HepG2 (cell line): Measurements from ENCODE around the gene ANKS1B. TPM values are rescaled to one million over a fixed set of nuclear protein-coding genes. Genes with fewer than 3 reads are reported as not detected.

Experiments
- ATAC-seq: fragments of 200-7000 bp; cut with Tn5 transposase; 3 replicates; pipeline ENCODE4 v1.9.1; 2020; ENCODE audit warnings: mild to moderate bottlenecking, moderate library complexity
- BruUV-seq: library from RNA; stranded (reverse); fragments of 400-500 nt; replicated peaks from 2 replicates; lab custom pipeline; 2021; lab: Mats Ljungman, UMichigan
- CTCF ChIA-PET: fragments of 300-600 bp; formaldehyde crosslinking; extraction: SDS; loops from one replicate; lab custom pipeline; 2021; ENCODE audit warnings: low total read pairs, inconsistent platforms, low intra/inter-chr PET ratio; lab: Yijun Ruan, JAX
- POLR2A ChIA-PET: fragments of 350-600 bp; sonication (Branson Sonifier 250); formaldehyde crosslinking; loops from one replicate; lab custom pipeline; 2020; ENCODE audit warnings: antibody characterized with exemption, inconsistent platforms; lab: Yijun Ruan, JAX
- DNase-seq: peaks from one replicate; pipeline ENCODE4 v3.0.0-alpha.2; 2015; ENCODE audit warnings: low spot score
- FAIRE-seq: peaks from 3 replicates; lab custom pipeline; 2011; peaks lifted over from hg19 to GRCh38; lab: Jason Lieb, UNC
- H2AFZ ChIP-seq: one replicate; pipeline ENCODE4 v1.6.1; 2011; ENCODE audit warnings: low read length, inconsistent platforms
- H3K27ac ChIP-seq: fragments of 300-600 bp; 3 replicates; pipeline ENCODE4 v1.8.0; 2011; ENCODE audit warnings: mixed run types, mild to moderate bottlenecking, mixed read lengths, low read length, inconsistent platforms; ENCODE audit not compliant: insufficient read depth; ENCODE audit errors: extremely low read length
- H3K27me3 ChIP-seq, 2 experiments: fragments of 200-600 bp in 1 of 2; 2 replicates in 1 of 2; 3 replicates in 1 of 2; pipeline versions ENCODE4 v1.6.0 to v1.8.0; 2011; ENCODE audit warnings: low read length in 2 of 2, mild to moderate bottlenecking in 2 of 2, moderate library complexity in 2 of 2, inconsistent platforms in 1 of 2; ENCODE audit not compliant: insufficient read depth in 2 of 2, control insufficient read depth in 1 of 2
- H3K36me3 ChIP-seq, 2 experiments: fragments of 200-600 bp in 1 of 2; replicated peaks in 1 of 2; 2 replicates in 1 of 2; 3 replicates in 1 of 2; pipeline versions ENCODE4 v1.5.1 to v1.8.0; 2011; ENCODE audit warnings: low read length in 2 of 2, inconsistent platforms in 1 of 2; ENCODE audit not compliant: insufficient read depth in 2 of 2, control insufficient read depth in 1 of 2
- H3K4me1 ChIP-seq: 2 replicates; pipeline ENCODE4 v1.5.1; 2012; ENCODE audit warnings: low read length, inconsistent platforms; ENCODE audit not compliant: insufficient read depth
- H3K4me2 ChIP-seq: 2 replicates; pipeline ENCODE4 v1.6.0; 2011; ENCODE audit warnings: low read depth, low read length, inconsistent platforms
- H3K4me3 ChIP-seq, 3 experiments: fragments of 200-600 bp in 1 of 3; sonication (generic), shearing (Covaris generic) in 1 of 3; replicated peaks in 1 of 3; 2 replicates each; pipeline ENCODE4 v1.5.1; 2011 to 2016; ENCODE audit warnings: low read length in 3 of 3, inconsistent platforms in 2 of 3, low read depth in 2 of 3, mild to moderate bottlenecking in 2 of 3, control low read depth in 1 of 3, mixed read lengths in 1 of 3; ENCODE audit not compliant: insufficient read depth in 1 of 3
- H3K79me2 ChIP-seq: one replicate; pipeline ENCODE4 v1.6.1; 2011; ENCODE audit warnings: low read length, inconsistent platforms; ENCODE audit not compliant: insufficient read depth
- H3K9ac ChIP-seq: 2 replicates; pipeline ENCODE4 v1.6.0; 2011; ENCODE audit warnings: mild to moderate bottlenecking, low read depth, low read length, inconsistent platforms; ENCODE audit not compliant: insufficient read depth
- H3K9me3 ChIP-seq: 2 replicates; pipeline ENCODE4 v1.5.1; 2012; ENCODE audit warnings: mild to moderate bottlenecking, low read length
- H4K20me1 ChIP-seq: 2 replicates; pipeline ENCODE4 v1.6.0; 2011; ENCODE audit warnings: inconsistent platforms, mild to moderate bottlenecking, low read length, moderate library complexity; ENCODE audit not compliant: insufficient read depth
- HDAC1 ChIP-seq: sonication (generic); formaldehyde crosslinking; IDR thresholded peaks from 2 replicates; pipeline ENCODE4 v1.5.1; 2020; ENCODE audit warnings: mild to moderate bottlenecking, missing genetic modification reagents
- HMG20B ChIP-seq: conservative IDR thresholded peaks from 2 replicates; pipeline ENCODE4 v1.6.1; 2016; ENCODE audit warnings: missing genetic modification reagents, missing compliant biosample characterization
- KDM4B ChIP-seq: sonication (generic); formaldehyde crosslinking; IDR thresholded peaks from 2 replicates; pipeline ENCODE4 v1.4.0; 2020; ENCODE audit warnings: missing genetic modification reagents
- RCOR2 ChIP-seq: IDR thresholded peaks from 2 replicates; pipeline ENCODE4 v1.6.1; 2016; ENCODE audit warnings: missing biosample characterization, missing genetic modification reagents
- SOX13 ChIP-seq, 3 experiments: fragments of 450-650 bp in 1 of 3; sonication (generic) in 1 of 3; formaldehyde crosslinking in 1 of 3; IDR thresholded peaks in 2 of 3; conservative IDR thresholded peaks in 1 of 3; 2 replicates each; pipeline versions ENCODE4 v1.5.0 to v1.6.1; 2016 to 2020; ENCODE audit warnings: antibody characterized with exemption in 1 of 3, mild to moderate bottlenecking in 1 of 3, missing compliant biosample characterization in 1 of 3, missing genetic modification reagents in 1 of 3, moderate library complexity in 1 of 3
- TEAD2 ChIP-seq: sonication (generic); formaldehyde crosslinking; IDR thresholded peaks from 2 replicates; pipeline ENCODE4 v1.9.0; 2021; ENCODE audit warnings: missing genetic modification reagents
- TSC22D2 ChIP-seq: sonication (generic); formaldehyde crosslinking; IDR thresholded peaks from 2 replicates; pipeline ENCODE4 v1.5.1; 2020; ENCODE audit warnings: missing genetic modification reagents, mild to moderate bottlenecking, borderline replicate concordance
- ZBTB38 ChIP-seq: sonication (generic); formaldehyde crosslinking; IDR thresholded peaks from 2 replicates; pipeline ENCODE4 v1.5.1; 2020; ENCODE audit warnings: mild to moderate bottlenecking, missing genetic modification reagents
- ZFP36L2 ChIP-seq: sonication (generic); formaldehyde crosslinking; IDR thresholded peaks from 2 replicates; pipeline ENCODE4 v1.4.0; 2020; ENCODE audit warnings: missing genetic modification reagents
- ZNF207 ChIP-seq: fragments of 450-650 bp; IDR thresholded peaks from 2 replicates; pipeline ENCODE4 v1.6.1; 2016; ENCODE audit warnings: antibody characterized with exemption, borderline replicate concordance
- ZNF251 ChIP-seq: sonication (generic); formaldehyde crosslinking; IDR thresholded peaks from 2 replicates; pipeline ENCODE4 v1.9.0; 2021; ENCODE audit warnings: mild to moderate bottlenecking, missing genetic modification reagents
- ZNF605 ChIP-seq: sonication (generic); formaldehyde crosslinking; IDR thresholded peaks from 2 replicates; pipeline ENCODE4 v1.8.0; 2022; ENCODE audit warnings: mild to moderate bottlenecking, missing genetic modification reagents
- ZNF709 ChIP-seq: sonication (generic); formaldehyde crosslinking; IDR thresholded peaks from 2 replicates; pipeline ENCODE4 v1.5.0; 2020; ENCODE audit warnings: mild to moderate bottlenecking, missing genetic modification reagents
- ZNF816 ChIP-seq: sonication (generic); formaldehyde crosslinking; IDR thresholded peaks from 2 replicates; pipeline ENCODE4 v1.8.0; 2022; ENCODE audit warnings: missing genetic modification reagents, mild to moderate bottlenecking, borderline replicate concordance
- WGBS: methylation state at CpG from one replicate; pipeline ENCODE4 v1.1.6; 2017; ENCODE audit warnings: low lambda C conversion rate; 5-methylcytosine and 5-hydroxymethylcytosine counted together
- in situ Hi-C: cut with HindIII; loops from 2 replicates; pipeline ENCODE4 v1.10.0; 2017; ENCODE audit warnings: low pct_unique_long_range_greater_than_20kb; ENCODE audit not compliant: extremely low pct_ligation_motif_present
- intact Hi-C: fragments of 100-400 bp; cut with micrococcal nuclease; formaldehyde crosslinking; loops from one replicate; pipeline ENCODE4 v1.10.0; 2022; ENCODE audit not compliant: unreplicated experiment
- polyA plus RNA-seq, 8 experiments: library from polyadenylated mRNA; depleted of rRNA in 3 of 8; stranded (reverse) in 7 of 8; unstranded in 1 of 8; fragments of >200 nt; fragmentation: Illumina TruSeq in 4 of 8; extraction: Trizol in 4 of 8; gene quantifications; 2 replicates each; pipeline versions ENCODE4 v1.2.1 to v1.2.3, GENCODE V29; 2011 to 2016; ENCODE audit warnings: low read depth in 4 of 8, missing spikeins in 1 of 8, mixed read lengths in 1 of 8; ENCODE audit not compliant: insufficient read depth in 1 of 8
- total RNA-seq, 5 experiments: library from RNA; depleted of rRNA; stranded (reverse); fragments of >200 nt; fragmentation: Illumina TruSeq; extraction: Trizol; gene quantifications; 2 replicates each; pipeline ENCODE4 v1.2.3, GENCODE V29; 2016; ENCODE audit warnings: low read depth in 1 of 5
- TF ChIP-seq, protein P1 (sequence below): sonication (generic); formaldehyde crosslinking; IDR thresholded peaks from 2 replicates; pipeline ENCODE4 v1.4.0; 2020; ENCODE audit warnings: missing genetic modification reagents
- TF ChIP-seq, protein P2 (sequence below): sonication (generic); formaldehyde crosslinking; IDR thresholded peaks from 2 replicates; pipeline ENCODE4 v1.4.0; 2020; ENCODE audit warnings: missing genetic modification reagents, borderline replicate concordance

The ANKS1B gene
- total and polyA plus RNA-seq, 2 of the 13 experiments (the other 11 are each of a cell fraction or from before 2014, with no cell fraction given), result 0.15 TPM; not detected in 1

DNA sequence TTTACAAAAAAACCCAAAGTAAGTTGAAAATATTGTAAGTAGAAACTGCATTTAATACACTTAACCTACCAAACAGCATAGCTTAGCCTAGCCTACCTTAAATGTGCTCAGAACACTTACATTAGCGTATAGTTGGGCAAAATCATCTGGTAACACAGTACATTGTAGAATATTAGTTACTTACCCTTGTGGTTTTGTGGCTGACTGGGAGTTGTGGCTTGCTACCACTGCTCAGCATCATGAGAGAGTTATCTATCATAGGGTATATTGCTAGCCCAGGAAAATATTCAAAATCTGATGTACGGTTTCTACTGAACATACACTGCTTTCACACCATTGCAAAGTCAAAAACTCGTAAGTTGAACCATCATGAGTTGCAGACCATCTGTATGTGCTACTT is 478.9 kb downstream of the ANKS1B start:
- FAIRE-seq, result no peak
- BruUV-seq, result no TSS peak
- Histone ChIP-seq H3K27me3 (no peaks in the 10 kb centered on the region; a peak in 1 of 5 replicates), H3K9ac (no peak overlapping the region), H3K9me3 (no peaks in the 10 kb centered on the region), H3K27ac (no peak overlapping the region), H2AFZ (no peak overlapping the region), H3K36me3 (no peaks in the 10 kb centered on the region), H3K4me3 (no peak overlapping the region), H4K20me1 (no peaks in the 10 kb centered on the region), H3K79me2 (no peaks in the 10 kb centered on the region), H3K4me1 (no peaks in the 10 kb centered on the region), H3K4me2 (no peak overlapping the region)
- TF ChIP-seq, protein P1, sequence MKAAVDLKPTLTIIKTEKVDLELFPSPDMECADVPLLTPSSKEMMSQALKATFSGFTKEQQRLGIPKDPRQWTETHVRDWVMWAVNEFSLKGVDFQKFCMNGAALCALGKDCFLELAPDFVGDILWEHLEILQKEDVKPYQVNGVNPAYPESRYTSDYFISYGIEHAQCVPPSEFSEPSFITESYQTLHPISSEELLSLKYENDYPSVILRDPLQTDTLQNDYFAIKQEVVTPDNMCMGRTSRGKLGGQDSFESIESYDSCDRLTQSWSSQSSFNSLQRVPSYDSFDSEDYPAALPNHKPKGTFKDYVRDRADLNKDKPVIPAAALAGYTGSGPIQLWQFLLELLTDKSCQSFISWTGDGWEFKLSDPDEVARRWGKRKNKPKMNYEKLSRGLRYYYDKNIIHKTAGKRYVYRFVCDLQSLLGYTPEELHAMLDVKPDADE (CRISPR knock-in tag), result no peak
- no peak for TF ChIP-seq KDM4B
- no peak for TF ChIP-seq TEAD2 (CRISPR knock-in tag)
- CTCF ChIA-PET, result no interaction called here
- 0% methylated on average over 3 of the region's 3 CpGs for WGBS
- intact Hi-C loops, result no loop called here
- in situ Hi-C loops, result no loop called here
- no peak for DNase-seq
- POLR2A ChIA-PET, result no interaction called here
- ATAC-seq, result no peak

DNA sequence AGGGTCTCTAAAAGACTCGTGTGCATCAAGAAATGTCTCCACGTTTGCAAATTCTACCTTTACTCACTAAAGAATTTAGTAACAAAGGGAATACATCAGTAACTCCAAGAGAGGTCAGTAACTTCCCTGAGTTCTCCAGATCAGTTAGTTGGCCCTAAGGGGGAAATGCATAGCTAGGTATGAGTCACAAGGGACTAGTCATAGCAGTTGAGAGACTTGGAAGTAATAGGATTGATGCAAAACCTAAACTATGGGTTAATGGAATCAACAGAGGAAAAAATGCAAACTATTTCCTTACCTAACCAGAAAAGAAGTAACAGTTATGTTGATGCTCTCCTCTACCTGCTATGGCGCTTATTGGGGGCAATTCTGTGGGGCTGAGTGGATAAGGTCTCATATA is 486.0 kb downstream of the ANKS1B start:
- DNase-seq (no peak), FAIRE-seq (no peak), ATAC-seq (no peak)
- TF ChIP-seq ZNF709 (CRISPR knock-in tag) (no peak), RCOR2 (no peak), HDAC1 (CRISPR knock-in tag) (no peak), ZNF816 (CRISPR knock-in tag) (no peak), ZNF605 (CRISPR knock-in tag) (no peak), ZNF251 (no peak), SOX13 (IDR thresholded peaks at IDR 0.05) (no peak), SOX13 (CRISPR knock-in tag; conservative IDR thresholded peaks at IDR 0.05 in 1 of 2, IDR thresholded peaks at IDR 0.05 in 1 of 2) (no peak), ZBTB38 (no peak), TSC22D2 (CRISPR knock-in tag) (no peak), ZFP36L2 (no peak), HMG20B (CRISPR knock-in tag) (no peak), ZNF207 (no peak)
- TF ChIP-seq, protein P2, sequence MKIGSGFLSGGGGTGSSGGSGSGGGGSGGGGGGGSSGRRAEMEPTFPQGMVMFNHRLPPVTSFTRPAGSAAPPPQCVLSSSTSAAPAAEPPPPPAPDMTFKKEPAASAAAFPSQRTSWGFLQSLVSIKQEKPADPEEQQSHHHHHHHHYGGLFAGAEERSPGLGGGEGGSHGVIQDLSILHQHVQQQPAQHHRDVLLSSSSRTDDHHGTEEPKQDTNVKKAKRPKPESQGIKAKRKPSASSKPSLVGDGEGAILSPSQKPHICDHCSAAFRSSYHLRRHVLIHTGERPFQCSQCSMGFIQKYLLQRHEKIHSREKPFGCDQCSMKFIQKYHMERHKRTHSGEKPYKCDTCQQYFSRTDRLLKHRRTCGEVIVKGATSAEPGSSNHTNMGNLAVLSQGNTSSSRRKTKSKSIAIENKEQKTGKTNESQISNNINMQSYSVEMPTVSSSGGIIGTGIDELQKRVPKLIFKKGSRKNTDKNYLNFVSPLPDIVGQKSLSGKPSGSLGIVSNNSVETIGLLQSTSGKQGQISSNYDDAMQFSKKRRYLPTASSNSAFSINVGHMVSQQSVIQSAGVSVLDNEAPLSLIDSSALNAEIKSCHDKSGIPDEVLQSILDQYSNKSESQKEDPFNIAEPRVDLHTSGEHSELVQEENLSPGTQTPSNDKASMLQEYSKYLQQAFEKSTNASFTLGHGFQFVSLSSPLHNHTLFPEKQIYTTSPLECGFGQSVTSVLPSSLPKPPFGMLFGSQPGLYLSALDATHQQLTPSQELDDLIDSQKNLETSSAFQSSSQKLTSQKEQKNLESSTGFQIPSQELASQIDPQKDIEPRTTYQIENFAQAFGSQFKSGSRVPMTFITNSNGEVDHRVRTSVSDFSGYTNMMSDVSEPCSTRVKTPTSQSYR, result no peak
- POLR2A ChIA-PET, result no interaction called here
- intact Hi-C loops (no loop called here), in situ Hi-C loops (no loop called here)
- 0% methylated on average over 3 of the region's 3 CpGs for WGBS
- Histone ChIP-seq H2AFZ (no peak overlapping the region), H3K79me2 (no peaks in the 10 kb centered on the region), H3K4me3 (no peak overlapping the region), H3K27ac (no peak overlapping the region), H3K4me1 (no peaks in the 10 kb centered on the region), H3K36me3 (no peaks in the 10 kb centered on the region), H4K20me1 (no peaks in the 10 kb centered on the region), H3K4me2 (no peak overlapping the region), H3K9me3 (no peaks in the 10 kb centered on the region), H3K9ac (no peak overlapping the region), H3K27me3 (no peaks in the 10 kb centered on the region; a peak in 1 of 5 replicates)
- CTCF ChIA-PET, result no interaction called here
- no TSS peak for BruUV-seq
